DOHH2 (cell line): ENCODE results near the gene GBGT1.

Experiments
- CTCF ChIP-seq: fragments of 200-600 bp; sonication (generic); IDR thresholded peaks from one replicate; pipeline ENCODE4 v1.5.1; 2014; ENCODE audit warnings: antibody characterized with exemption, mild to moderate bottlenecking, low read depth, low read length; ENCODE audit not compliant: poor library complexity, severe bottlenecking
- EZH2phosphoT487 ChIP-seq: fragments of 200-600 bp; sonication (generic); IDR thresholded peaks from 2 replicates; pipeline ENCODE4 v1.6.1; 2017; ENCODE audit warnings: borderline replicate concordance, mild to moderate bottlenecking, antibody characterized with exemption, low read length, moderate library complexity, mixed read lengths

GRCh38 chr9:133114886-133115603 lies 48.7 kb downstream of the GBGT1 start:
- no peak for TF ChIP-seq CTCF
- TF ChIP-seq EZH2phosphoT487 = no peak
